Peyer's patch (tissue), 4 donors: Measurements from ENCODE around the gene GSTA4. TPM values are rescaled to one million over a fixed set of nuclear protein-coding genes. Genes with fewer than 3 reads are reported as not detected.

Experiments
- DNase-seq, 3 donors: peaks; one replicate each; pipeline ENCODE4 v3.0.0-alpha.2; 2017 to 2019
- H3K27ac ChIP-seq, 4 donors: fragments of 200-600 bp; sonication (generic); one replicate each; pipeline ENCODE4 v1.5.1; 2016 to 2019
- H3K27me3 ChIP-seq, 2 donors: fragments of 200-600 bp; sonication (generic); one replicate each; pipeline ENCODE4 v1.5.1; 2019
- H3K36me3 ChIP-seq, 3 donors: fragments of 200-600 bp; sonication (generic); one replicate each; pipeline ENCODE4 v1.5.1; 2016 to 2019
- H3K4me1 ChIP-seq, 4 donors: fragments of 200-600 bp; sonication (generic); one replicate each; pipeline ENCODE4 v1.5.1; 2016 to 2019
- H3K4me3 ChIP-seq, 4 donors: fragments of 200-600 bp; sonication (generic); 1 replicate in 3 of 4; 2 replicates in 1 of 4; pipeline ENCODE4 v1.5.1; 2016 to 2019; ENCODE audit warnings: mild to moderate bottlenecking in 1 of 4
- H3K9me3 ChIP-seq, 4 donors: fragments of 200-600 bp; sonication (generic); one replicate each; pipeline ENCODE4 v1.5.1; 2016 to 2019; ENCODE audit warnings: mild to moderate bottlenecking in 1 of 4
- POLR2A ChIP-seq, 2 donors: fragments of 450-650 bp; IDR thresholded peaks; one replicate each; pipeline ENCODE4 v1.5.1; 2017; ENCODE audit warnings: antibody characterized with exemption in 2 of 2, mild to moderate bottlenecking in 2 of 2, moderate library complexity in 2 of 2
- total RNA-seq, 4 donors: library from RNA; depleted of rRNA; stranded (reverse); fragments of >200 nt; gene quantifications; one replicate each; pipeline ENCODE4 v1.1.0, GENCODE V29; 2016
- TF ChIP-seq, protein P1 (sequence below), 6 experiments: fragments of 450-650 bp in 4 of 6; fragments of 200-600 bp in 2 of 6; sonication (generic) in 1 of 6; IDR thresholded peaks; one replicate each; pipeline ENCODE4 v1.5.1; 2017 to 2019; ENCODE audit warnings: antibody characterized with exemption in 6 of 6, mild to moderate bottlenecking in 3 of 6, moderate library complexity in 1 of 6

Gene GSTA4
- total RNA-seq, 4 donors from 2014 or later = 13.9 to 17.9 (median 15.0) TPM

GRCh38 chr6:53027131-53027718 lies 32.1 kb upstream of the GSTA4 start:
- Histone ChIP-seq H3K4me3 (no peak overlapping the region), H3K9me3 (no peaks in the 10 kb centered on the region), H3K27me3 (no peaks in the 10 kb centered on the region), H3K27ac (no peak overlapping the region), H3K36me3 (peaks cover 0 to 54% (median 0%) of the 10 kb centered on the region in 3 donors), H3K4me1 (no peaks in the 10 kb centered on the region)
- DNase-seq = no peak
- TF ChIP-seq, protein P1, sequence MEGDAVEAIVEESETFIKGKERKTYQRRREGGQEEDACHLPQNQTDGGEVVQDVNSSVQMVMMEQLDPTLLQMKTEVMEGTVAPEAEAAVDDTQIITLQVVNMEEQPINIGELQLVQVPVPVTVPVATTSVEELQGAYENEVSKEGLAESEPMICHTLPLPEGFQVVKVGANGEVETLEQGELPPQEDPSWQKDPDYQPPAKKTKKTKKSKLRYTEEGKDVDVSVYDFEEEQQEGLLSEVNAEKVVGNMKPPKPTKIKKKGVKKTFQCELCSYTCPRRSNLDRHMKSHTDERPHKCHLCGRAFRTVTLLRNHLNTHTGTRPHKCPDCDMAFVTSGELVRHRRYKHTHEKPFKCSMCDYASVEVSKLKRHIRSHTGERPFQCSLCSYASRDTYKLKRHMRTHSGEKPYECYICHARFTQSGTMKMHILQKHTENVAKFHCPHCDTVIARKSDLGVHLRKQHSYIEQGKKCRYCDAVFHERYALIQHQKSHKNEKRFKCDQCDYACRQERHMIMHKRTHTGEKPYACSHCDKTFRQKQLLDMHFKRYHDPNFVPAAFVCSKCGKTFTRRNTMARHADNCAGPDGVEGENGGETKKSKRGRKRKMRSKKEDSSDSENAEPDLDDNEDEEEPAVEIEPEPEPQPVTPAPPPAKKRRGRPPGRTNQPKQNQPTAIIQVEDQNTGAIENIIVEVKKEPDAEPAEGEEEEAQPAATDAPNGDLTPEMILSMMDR (IDR thresholded peaks at IDR 0.05) = no peak
- TF ChIP-seq POLR2A (IDR thresholded peaks at IDR 0.05) = no peak

DNA sequence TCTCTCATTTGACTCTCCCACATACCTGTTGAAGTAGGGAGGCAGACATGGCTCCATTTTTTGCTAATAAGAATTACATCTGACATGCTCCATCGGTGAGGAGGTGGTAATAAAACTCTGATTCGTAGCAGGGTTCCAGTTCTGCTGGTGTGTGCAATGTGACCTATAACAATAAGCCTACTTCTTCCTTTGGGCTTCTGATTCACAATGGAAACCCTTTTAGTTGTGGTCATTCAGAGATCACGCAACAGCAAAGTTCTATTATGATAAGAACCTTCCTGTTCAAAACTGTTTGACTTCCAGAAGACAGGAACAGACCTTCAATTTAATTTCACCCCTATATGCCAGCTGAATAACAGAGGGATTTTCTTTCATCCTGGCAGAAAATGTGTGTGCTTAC lies 31.4 kb upstream of the GSTA4 start:
- H3K27me3 ChIP-seq = no peaks in the 10 kb centered on the region
- H3K36me3 ChIP-seq = peaks cover 0 to 48% (median 0%) of the 10 kb centered on the region in 3 donors
- H3K4me1 ChIP-seq = no peaks in the 10 kb centered on the region
- no peak overlapping the region for H3K27ac ChIP-seq
- no peak for DNase-seq
- no peaks in the 10 kb centered on the region for H3K9me3 ChIP-seq
- TF ChIP-seq, protein P1 (IDR thresholded peaks at IDR 0.05) = no peak
- no peak for TF ChIP-seq POLR2A (IDR thresholded peaks at IDR 0.05)
- H3K4me3 ChIP-seq = no peak overlapping the region

DNA sequence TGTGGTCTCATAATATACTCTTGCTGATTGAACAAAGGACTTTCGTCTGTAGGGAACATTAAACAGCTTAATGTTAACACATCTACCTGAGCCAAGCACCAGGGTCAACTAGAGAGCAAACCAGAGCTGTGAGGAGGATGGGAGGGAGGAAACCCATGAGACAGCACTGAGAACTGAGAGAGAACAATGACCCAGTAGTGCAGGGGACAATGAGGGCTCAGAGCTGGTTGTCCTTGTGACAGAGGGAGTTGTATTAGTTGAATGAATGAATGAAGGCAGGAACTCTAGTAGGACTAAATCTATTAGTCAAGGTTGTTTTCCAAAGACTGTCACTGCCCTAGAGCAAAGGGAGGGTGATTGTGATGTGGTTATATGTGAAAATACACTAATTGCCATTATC lies 28.2 kb upstream of the GSTA4 start:
- Histone ChIP-seq H3K4me3 (no peak overlapping the region), H3K9me3 (no peaks in the 10 kb centered on the region), H3K27ac (no peak overlapping the region), H3K4me1 (no peaks in the 10 kb centered on the region), H3K27me3 (no peaks in the 10 kb centered on the region), H3K36me3 (peaks cover 0 to 36% (median 0%) of the 10 kb centered on the region in 3 donors)
- no peak for TF ChIP-seq POLR2A (IDR thresholded peaks at IDR 0.05)
- TF ChIP-seq, protein P1 (IDR thresholded peaks at IDR 0.05) = no peak
- no peak for DNase-seq

GRCh38 chr6:53020005-53020744 lies 25.1 kb upstream of the GSTA4 start:
- H3K36me3 ChIP-seq = peaks cover 0 to 42% (median 0%) of the 10 kb centered on the region in 3 donors
- no peak for TF ChIP-seq POLR2A (IDR thresholded peaks at IDR 0.05)
- TF ChIP-seq, protein P1 (IDR thresholded peaks at IDR 0.05) = no peak
- no peak overlapping the region for H3K4me3 ChIP-seq
- DNase-seq = no peak
- no peaks in the 10 kb centered on the region for H3K9me3 ChIP-seq
- H3K27ac ChIP-seq = no peak overlapping the region
- no peaks in the 10 kb centered on the region for H3K27me3 ChIP-seq
- no peaks in the 10 kb centered on the region for H3K4me1 ChIP-seq

- Histone ChIP-seq H3K36me3 (peaks cover 0 to 50% (median 0%) of the 10 kb centered on the region in 3 donors), H3K4me3 (no peak overlapping the region), H3K9me3 (no peaks in the 10 kb centered on the region), H3K27ac (no peak overlapping the region), H3K27me3 (no peaks in the 10 kb centered on the region), H3K4me1 (no peaks in the 10 kb centered on the region)
- no peak for TF ChIP-seq POLR2A (IDR thresholded peaks at IDR 0.05)
- TF ChIP-seq, protein P1 (IDR thresholded peaks at IDR 0.05) = no peak
- DNase-seq = no peak
Measured at GRCh38 chr6:53018446-53018845, 23.4 kb upstream of the GSTA4 start.
